Lung (tissue), 12 donors: Measurements from ENCODE around the gene CHST11. TPM values are rescaled to one million over a fixed set of nuclear protein-coding genes. Genes with fewer than 3 reads are reported as not detected.

Experiments
- ATAC-seq: fragments of 200-7000 bp; cut with Tn5 transposase; one replicate; pipeline ENCODE4 v1.9.1; 2020; ENCODE audit warnings: moderate number of reproducible peaks; ENCODE audit not compliant: insufficient read depth, low FRiP score
- DNase-seq, 3 donors: peaks; one replicate each; pipeline ENCODE4 v3.0.0-alpha.2; 2013 to 2017
- H3K27ac ChIP-seq, 2 donors: one replicate each; pipeline ENCODE4 v1.5.1; 2013; ENCODE audit warnings: mild to moderate bottlenecking in 2 of 2, moderate library complexity in 2 of 2, control low read depth in 1 of 2, inconsistent platforms in 1 of 2, low read depth in 1 of 2, low read length in 1 of 2
- H3K27me3 ChIP-seq, 3 donors: one replicate each; pipeline ENCODE4 v1.5.1; 2013; ENCODE audit warnings: low read length in 2 of 3; ENCODE audit not compliant: control insufficient read depth in 3 of 3, insufficient read depth in 3 of 3
- H3K36me3 ChIP-seq, 4 donors: one replicate each; pipeline ENCODE4 v1.5.1; 2013; ENCODE audit warnings: low read length in 4 of 4, mild to moderate bottlenecking in 1 of 4, moderate library complexity in 1 of 4; ENCODE audit not compliant: control insufficient read depth in 4 of 4, insufficient read depth in 4 of 4
- H3K4me1 ChIP-seq, 5 donors: one replicate each; pipeline ENCODE4 v1.5.1; 2013; ENCODE audit warnings: low read length in 5 of 5, mild to moderate bottlenecking in 2 of 5, moderate library complexity in 1 of 5; ENCODE audit not compliant: control insufficient read depth in 5 of 5, insufficient read depth in 5 of 5
- H3K4me3 ChIP-seq: one replicate; pipeline ENCODE4 v1.5.1; 2013; ENCODE audit warnings: mild to moderate bottlenecking, control low read depth, moderate library complexity
- H3K9ac ChIP-seq, 2 donors: one replicate each; pipeline ENCODE4 v1.5.1; 2013; ENCODE audit warnings: low read length in 2 of 2, control low read depth in 1 of 2; ENCODE audit not compliant: insufficient read depth in 1 of 2
- H3K9me3 ChIP-seq, 4 donors: one replicate each; pipeline ENCODE4 v1.5.1; 2013; ENCODE audit warnings: low read length in 3 of 4, mild to moderate bottlenecking in 1 of 4, moderate library complexity in 1 of 4; ENCODE audit not compliant: control insufficient read depth in 4 of 4, insufficient read depth in 3 of 4
- CTCF ChIP-seq: IDR thresholded peaks from 2 replicates; pipeline ENCODE4 v1.5.1; 2012; ENCODE audit warnings: mild to moderate bottlenecking; ENCODE audit errors: control extremely low read depth, extremely low read depth
- WGBS, 2 donors: extraction: QIAGEN DNeasy Blood & Tissue Kit; methylation state at CpG; one replicate each; pipeline ENCODE4 v1.1.7; 2013; 5-methylcytosine and 5-hydroxymethylcytosine counted together
- polyA plus RNA-seq, 2 donors: library from polyadenylated mRNA; stranded (reverse); fragments of 200-250 nt; gene quantifications; one replicate each; pipeline ENCODE4 v1.2.1, GENCODE V29; 2013
- total RNA-seq, 2 donors: library from RNA; depleted of rRNA in 1 of 2; stranded (reverse); fragments of >200 nt in 1 of 2; gene quantifications; one replicate each; pipeline ENCODE4 v1.2.1, GENCODE V29; 2014 to 2021
- donor health status: control.
- donor health status: control.
- donor health status: Bipolar disorder and iron deficiency.
- donor health status: healthy.
- donor health status: DM: yes; HTN: yes; CAD: no.

CHST11 gene
- total and polyA plus RNA-seq, 4 donors, result 9.0 to 63.2 (median 27.7) TPM

DNA sequence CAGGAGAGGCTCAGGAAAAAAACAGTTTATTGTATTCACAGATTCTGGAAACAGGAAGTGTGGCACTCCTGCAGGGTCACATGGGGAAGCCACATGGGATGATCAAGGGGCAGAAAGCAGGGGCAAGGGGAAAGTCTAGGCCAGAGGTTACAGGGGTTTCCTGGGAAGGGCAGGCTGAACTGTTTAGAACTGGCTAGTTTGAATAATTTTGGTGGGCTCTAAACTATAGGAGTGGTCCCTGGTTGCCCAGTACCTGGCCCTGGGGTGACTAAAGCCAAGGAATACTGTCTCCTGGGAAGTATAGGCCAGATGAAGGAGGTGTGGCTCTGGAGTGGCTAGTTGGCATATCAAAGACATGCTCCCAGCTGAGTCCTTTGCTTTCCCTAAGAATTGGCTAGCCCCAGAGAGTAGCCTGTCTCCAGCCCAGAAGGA is 332.1 kb downstream of the CHST11 start:
- no peak for ATAC-seq
- Histone ChIP-seq H3K9ac (no peak overlapping the region), H3K27ac (no peak overlapping the region)

DNA sequence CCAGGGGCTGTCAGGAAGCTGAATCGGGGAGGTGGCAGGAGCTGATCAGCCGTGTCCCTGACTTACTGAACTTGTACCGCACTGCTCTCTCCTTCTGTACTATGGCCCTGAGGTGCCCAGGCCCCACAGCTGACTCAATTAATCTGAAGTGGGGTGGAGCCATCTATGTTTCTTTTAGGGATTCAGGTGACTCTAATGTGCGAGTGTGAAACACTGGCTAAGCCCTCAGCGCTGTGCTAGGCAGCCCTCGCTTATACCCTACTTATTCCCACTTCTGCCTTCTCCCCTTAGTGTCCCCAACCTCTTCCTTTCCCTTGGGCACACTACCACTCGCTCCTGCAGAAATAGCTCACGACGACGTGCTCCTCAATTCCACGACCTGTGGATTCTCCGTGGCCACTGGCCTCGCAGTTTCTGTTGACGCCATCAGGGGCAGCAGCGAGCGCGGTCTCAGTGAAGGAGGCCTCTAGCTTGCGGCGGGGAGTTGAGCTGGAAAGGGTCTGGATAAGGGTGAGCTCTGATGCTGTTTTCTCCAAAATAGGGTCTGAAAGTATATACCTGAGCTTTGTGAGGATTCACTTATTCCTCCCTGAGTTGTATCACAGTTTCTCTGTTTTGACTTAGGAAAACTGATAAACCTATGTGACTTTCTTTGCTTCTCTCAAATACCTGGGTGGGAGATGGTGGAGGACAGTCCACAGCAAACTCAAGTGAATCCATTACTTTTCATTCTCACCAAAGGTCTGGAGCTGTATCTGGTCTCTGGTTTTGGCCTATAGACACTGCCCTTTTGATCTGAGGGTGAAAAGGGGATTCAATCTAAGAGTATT is 333.8 kb downstream of the CHST11 start:
- ATAC-seq (no peak), DNase-seq (peak; percentile 23 to 39 (median 24))
- Histone ChIP-seq H3K27ac (no peak overlapping the region), H3K27me3 (no peaks in the 10 kb centered on the region), H3K4me1 (peaks cover 0 to 6% (median 0%) of the 10 kb centered on the region in 5 donors), H3K4me3 (no peak overlapping the region), H3K9me3 (no peaks in the 10 kb centered on the region), H3K36me3 (no peaks in the 10 kb centered on the region), H3K9ac (no peak overlapping the region)
- 52 to 57% methylated on average over 19 of the region's 19 CpGs for WGBS, 2 donors
- TF ChIP-seq CTCF, result peak; percentile 33

More for the DNA sequence above, 332.1 kb downstream of the CHST11 start:
- Histone ChIP-seq H3K4me3 (no peak overlapping the region), H3K4me1 (peaks cover 0 to 6% (median 0%) of the 10 kb centered on the region in 5 donors), H3K36me3 (no peaks in the 10 kb centered on the region), H3K27me3 (no peaks in the 10 kb centered on the region), H3K9me3 (no peaks in the 10 kb centered on the region)
- peak in 1 of 3 donors; percentile 8 for DNase-seq
- TF ChIP-seq CTCF, result no peak

DNA sequence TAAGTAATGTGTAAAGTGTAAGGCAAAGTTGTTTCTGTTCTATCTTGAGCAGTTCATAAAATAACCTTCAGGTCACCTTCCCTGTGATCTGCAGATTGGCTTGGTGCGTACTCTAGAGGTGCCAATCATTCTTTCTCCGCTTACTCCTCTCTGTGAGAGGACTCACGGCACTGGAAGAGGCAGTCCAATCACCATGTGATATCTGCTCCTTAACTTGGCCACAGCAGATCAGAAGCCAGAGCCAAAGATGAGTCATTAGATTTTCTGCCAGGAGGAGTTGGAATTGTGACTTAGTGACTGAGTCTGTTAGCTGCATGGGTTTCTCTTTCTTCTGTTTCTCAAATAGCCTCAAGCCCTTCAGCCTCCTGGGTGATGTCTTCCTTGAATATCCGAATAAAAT is 335.8 kb downstream of the CHST11 start:
- peak; percentile 67 for ATAC-seq
- WGBS, 2 donors, result 72 to 77% methylated on average over 4 of the region's 4 CpGs
- Histone ChIP-seq H3K4me1 (peaks cover 0 to 6% (median 0%) of the 10 kb centered on the region in 5 donors), H3K27ac (no peak overlapping the region), H3K27me3 (no peaks in the 10 kb centered on the region), H3K9ac (no peak overlapping the region), H3K36me3 (no peaks in the 10 kb centered on the region), H3K9me3 (no peaks in the 10 kb centered on the region), H3K4me3 (no peak overlapping the region)
- TF ChIP-seq CTCF, result no peak
- peak in 1 of 3 donors; percentile 46 for DNase-seq

GRCh38 chr12:104793285-104793684 is 336.5 kb downstream of the CHST11 start:
- Histone ChIP-seq H3K9ac (no peak overlapping the region), H3K4me1 (peaks cover 0 to 6% (median 0%) of the 10 kb centered on the region in 5 donors), H3K9me3 (no peaks in the 10 kb centered on the region), H3K4me3 (no peak overlapping the region), H3K27me3 (no peaks in the 10 kb centered on the region), H3K36me3 (no peaks in the 10 kb centered on the region), H3K27ac (no peak overlapping the region)
- no peak for ATAC-seq
- no peak for DNase-seq
- 81 to 99% methylated on average over 3 of the region's 3 CpGs for WGBS, 2 donors
- TF ChIP-seq CTCF, result no peak
